ENCODE data around the gene RHNO1. TPM values are rescaled to one million over a fixed set of nuclear protein-coding genes. Genes with fewer than 3 reads are reported as not detected.
A peak's percentile ranks its signal among the peaks of the same experiment; 100 is the strongest.

Gene RHNO1
- total and polyA plus RNA-seq, 2 of the 13 experiments (the other 11 are each of a cell fraction or from before 2014, with no cell fraction given), result 27.2 to 49.6 TPM

- TF ChIP-seq ZNF3 (CRISPR knock-in tag; IDR thresholded peaks at IDR 0.05) (no peak), CBFB (CRISPR knock-in tag; IDR thresholded peaks at IDR 0.05) (0 out of 2 replicates have a peak, but pooled peaks have one; percentile 60), STAT5B (CRISPR knock-in tag; IDR thresholded peaks at IDR 0.05) (no peak), KDM3A (CRISPR knock-in tag; IDR thresholded peaks at IDR 0.05; ENCODE audit: low read depth) (0 out of 2 replicates have a peak, but pooled peaks have one; percentile 24), ZNF350 (CRISPR knock-in tag; IDR thresholded peaks at IDR 0.05; ENCODE audit: borderline replicate concordance, low read depth) (no peak; the same call in none of the 2 replicates), MIER2 (CRISPR knock-in tag; IDR thresholded peaks at IDR 0.05) (no peak), ZNF383 (CRISPR knock-in tag; IDR thresholded peaks at IDR 0.05; ENCODE audit: borderline replicate concordance) (no peak), MXD1 (CRISPR knock-in tag; IDR thresholded peaks at IDR 0.05) (peak; percentile 41; the same call in 1 of the 2 replicates), FOXP1 (IDR thresholded peaks at IDR 0.05) (no peak), FOXP1 (CRISPR knock-in tag; IDR thresholded peaks at IDR 0.05) (no peak), HOXA7 (CRISPR knock-in tag; IDR thresholded peaks at IDR 0.05) (no peak), SKIL (CRISPR knock-in tag; IDR thresholded peaks at IDR 0.05; ENCODE audit: borderline replicate concordance) (no peak), GTF3A (CRISPR knock-in tag; conservative IDR thresholded peaks at IDR 0.05) (no peak), ZNF547 (CRISPR knock-in tag; IDR thresholded peaks at IDR 0.05) (no peak), HNF4A (CRISPR knock-in tag; IDR thresholded peaks at IDR 0.05) (no peak), ZFY (CRISPR knock-in tag; IDR thresholded peaks at IDR 0.05) (peak; percentile 89), ELF3 (CRISPR knock-in tag; IDR thresholded peaks at IDR 0.05) (0 out of 2 replicates have a peak, but pooled peaks have one; percentile 15), SRY (CRISPR knock-in tag; IDR thresholded peaks at IDR 0.05) (no peak), TSC22D2 (CRISPR knock-in tag; IDR thresholded peaks at IDR 0.05; ENCODE audit: borderline replicate concordance) (0 out of 2 replicates have a peak, but pooled peaks have one; percentile 35), E2F1 (CRISPR knock-in tag; IDR thresholded peaks at IDR 0.05) (peak; percentile 97), MED8 (CRISPR knock-in tag; IDR thresholded peaks at IDR 0.05; ENCODE audit: insufficient replicate concordance) (no peak), CSRNP1 (CRISPR knock-in tag; IDR thresholded peaks at IDR 0.05) (peak; percentile 84), HMG20A (CRISPR knock-in tag; IDR thresholded peaks at IDR 0.05; ENCODE audit: borderline replicate concordance) (no peak), ETV6 (CRISPR knock-in tag; conservative IDR thresholded peaks at IDR 0.05) (0 out of 2 replicates have a peak, but pooled peaks have one; percentile 44), ZNF572 (CRISPR knock-in tag; IDR thresholded peaks at IDR 0.05) (no peak), ZNF737 (CRISPR knock-in tag; IDR thresholded peaks at IDR 0.05; ENCODE audit: borderline replicate concordance) (no peak; the same call in 1 of the 2 replicates), TOE1 (CRISPR knock-in tag; IDR thresholded peaks at IDR 0.05) (no peak)
These were observed at the start of gene RHNO1, which contains the start of gene FOXM1 (continued) for GRCh38 chr12:2877047-2877952.
